GM20431 (cell line): Measurements from ENCODE around the gene MAP2K6.

Experiments used
- in situ Hi-C: fragments of 300-500 bp; cut with MseI, MboI; formaldehyde crosslinking; loops from one replicate; pipeline ENCODE4 v1.15.0; 2020; ENCODE audit warnings: low sequenced_read_pairs; ENCODE audit not compliant: unreplicated experiment

Gene MAP2K6

GRCh38 chr17:69480245-69480644, 65.7 kb downstream of the MAP2K6 start:
- in situ Hi-C loops = no loop called here

- in situ Hi-C loops = no loop called here
Measured at GRCh38 chr17:69485251-69485661, 70.8 kb downstream of the MAP2K6 start.

GRCh38 chr17:69485901-69486643, 71.6 kb downstream of the MAP2K6 start:
- in situ Hi-C loops = no loop called here

GRCh38 chr17:69486779-69487637, 72.5 kb downstream of the MAP2K6 start:
- in situ Hi-C loops = no loop called here

GRCh38 chr17:69489313-69489712, 74.8 kb downstream of the MAP2K6 start:
- in situ Hi-C loops = no loop called here

GRCh38 chr17:69492410-69493071, 78.0 kb downstream of the MAP2K6 start:
- in situ Hi-C loops = no loop called here

GRCh38 chr17:69495787-69496186, 81.3 kb downstream of the MAP2K6 start:
- in situ Hi-C loops = no loop called here

GRCh38 chr17:69497161-69497560, 82.7 kb downstream of the MAP2K6 start:
- in situ Hi-C loops = no loop called here

- in situ Hi-C loops = no loop called here
Measured at GRCh38 chr17:69499318-69499717, 84.8 kb downstream of the MAP2K6 start.

- in situ Hi-C loops = loop anchor here (25.0 kb wide), 1 partner anchor 164 kb away; the partner anchor contains the start of gene ABCA5
Measured at GRCh38 chr17:69500911-69501429, 86.5 kb downstream of the MAP2K6 start.

- in situ Hi-C loops = loop anchor here (25.0 kb wide), 1 partner anchor 165 kb away; the partner anchor contains the start of gene ABCA5
Measured at GRCh38 chr17:69501591-69502468, 87.3 kb downstream of the MAP2K6 start.

- in situ Hi-C loops = loop anchor here (25.0 kb wide), 1 partner anchor 166 kb away; the partner anchor contains the start of gene ABCA5
Measured at GRCh38 chr17:69503711-69504110, 89.2 kb downstream of the MAP2K6 start.

GRCh38 chr17:69505740-69506139, 91.2 kb downstream of the MAP2K6 start:
- in situ Hi-C loops = loop anchor here (25.0 kb wide), 1 partner anchor 168 kb away; the partner anchor contains the start of gene ABCA5

GRCh38 chr17:69506489-69506888, 92.0 kb downstream of the MAP2K6 start:
- in situ Hi-C loops = loop anchor here (25.0 kb wide), 1 partner anchor 169 kb away; the partner anchor contains the start of gene ABCA5

GRCh38 chr17:69508814-69509213, 94.3 kb downstream of the MAP2K6 start:
- in situ Hi-C loops = loop anchor here (25.0 kb wide), 1 partner anchor 172 kb away; the partner anchor contains the start of gene ABCA5

GRCh38 chr17:69511250-69511649, 96.8 kb downstream of the MAP2K6 start:
- in situ Hi-C loops = loop anchor here (25.0 kb wide), 1 partner anchor 174 kb away; the partner anchor contains the start of gene ABCA5

- in situ Hi-C loops = loop anchor here (25.0 kb wide), 1 partner anchor 176 kb away; the partner anchor contains the start of gene ABCA5
Measured at GRCh38 chr17:69512946-69513345, 98.4 kb downstream of the MAP2K6 start.

GRCh38 chr17:69516225-69516624, 101.7 kb downstream of the MAP2K6 start:
- in situ Hi-C loops = loop anchor here (25.0 kb wide), 1 partner anchor 179 kb away; the partner anchor contains the start of gene ABCA5

- in situ Hi-C loops = loop anchor here (25.0 kb wide), 1 partner anchor 180 kb away; the partner anchor contains the start of gene ABCA5
Measured at GRCh38 chr17:69516911-69517310, 102.4 kb downstream of the MAP2K6 start.
